Tibial nerve (tissue), 4 donors: ENCODE measurements around the gene AMPD3. TPM values are rescaled to one million over a fixed set of nuclear protein-coding genes. Genes with fewer than 3 reads are reported as not detected.
A peak's percentile ranks its signal among the peaks of the same experiment; 100 is the strongest.

Experiments used
- DNase-seq, 2 donors: peaks; one replicate each; pipeline ENCODE4 v3.0.0-alpha.2; 2019; ENCODE audit warnings: low spot score in 2 of 2
- H3K27ac ChIP-seq, 4 donors: fragments of 200-600 bp; sonication (generic) in 3 of 4; one replicate each; pipeline ENCODE4 v1.5.1; 2017 to 2019; ENCODE audit warnings: mild to moderate bottlenecking in 1 of 4
- H3K27me3 ChIP-seq, 2 donors: fragments of 200-600 bp; sonication (generic) in 1 of 2; one replicate each; pipeline versions ENCODE4 v1.5.1 to v1.6.0; 2017 to 2019
- H3K36me3 ChIP-seq, 3 donors: fragments of 200-600 bp; sonication (generic); one replicate each; pipeline ENCODE4 v1.5.1; 2018 to 2019
- H3K4me1 ChIP-seq, 4 donors: fragments of 200-600 bp; sonication (generic) in 3 of 4; one replicate each; pipeline ENCODE4 v1.5.1; 2017 to 2019
- H3K4me3 ChIP-seq, 4 donors: fragments of 200-600 bp; sonication (generic) in 3 of 4; one replicate each; pipeline ENCODE4 v1.5.1; 2017 to 2019; ENCODE audit warnings: mild to moderate bottlenecking in 1 of 4, moderate library complexity in 1 of 4
- H3K9me3 ChIP-seq, 4 donors: fragments of 200-600 bp; sonication (generic) in 3 of 4; one replicate each; pipeline ENCODE4 v1.5.1; 2017 to 2019
- EP300 ChIP-seq, 2 donors: sonication (generic); formaldehyde crosslinking; IDR thresholded peaks; one replicate each; pipeline ENCODE4 v1.6.1; 2017; ENCODE audit warnings: antibody characterized with exemption in 2 of 2, mild to moderate bottlenecking in 1 of 2
- POLR2A ChIP-seq, 2 donors: fragments of 450-650 bp; IDR thresholded peaks; one replicate each; pipeline ENCODE4 v1.6.1; 2017; ENCODE audit warnings: antibody characterized with exemption in 2 of 2, mild to moderate bottlenecking in 2 of 2, moderate library complexity in 2 of 2
- whole genome bisulfite sequencing, 2 donors: methylation state at CpG; one replicate each; pipeline ENCODE4 v1.1.5; 2018; 5-methylcytosine and 5-hydroxymethylcytosine counted together
- total RNA-seq, 4 donors: library from RNA; depleted of rRNA; stranded (reverse); fragments of >200 nt; gene quantifications; one replicate each; pipeline ENCODE4 v1.1.0, GENCODE V29; 2016
- TF ChIP-seq, protein P1 (sequence below), 5 experiments: fragments of 200-600 bp in 3 of 5; fragments of 450-650 bp in 2 of 5; sonication (generic) in 3 of 5; IDR thresholded peaks; one replicate each; pipeline ENCODE4 v1.5.1; 2016 to 2019; ENCODE audit warnings: antibody characterized with exemption in 5 of 5, mild to moderate bottlenecking in 3 of 5, moderate library complexity in 2 of 5

The AMPD3 gene
- 1 to 10 TPM; 1.0 to 8.7 (median 3.7) TPM for total RNA-seq

DNA sequence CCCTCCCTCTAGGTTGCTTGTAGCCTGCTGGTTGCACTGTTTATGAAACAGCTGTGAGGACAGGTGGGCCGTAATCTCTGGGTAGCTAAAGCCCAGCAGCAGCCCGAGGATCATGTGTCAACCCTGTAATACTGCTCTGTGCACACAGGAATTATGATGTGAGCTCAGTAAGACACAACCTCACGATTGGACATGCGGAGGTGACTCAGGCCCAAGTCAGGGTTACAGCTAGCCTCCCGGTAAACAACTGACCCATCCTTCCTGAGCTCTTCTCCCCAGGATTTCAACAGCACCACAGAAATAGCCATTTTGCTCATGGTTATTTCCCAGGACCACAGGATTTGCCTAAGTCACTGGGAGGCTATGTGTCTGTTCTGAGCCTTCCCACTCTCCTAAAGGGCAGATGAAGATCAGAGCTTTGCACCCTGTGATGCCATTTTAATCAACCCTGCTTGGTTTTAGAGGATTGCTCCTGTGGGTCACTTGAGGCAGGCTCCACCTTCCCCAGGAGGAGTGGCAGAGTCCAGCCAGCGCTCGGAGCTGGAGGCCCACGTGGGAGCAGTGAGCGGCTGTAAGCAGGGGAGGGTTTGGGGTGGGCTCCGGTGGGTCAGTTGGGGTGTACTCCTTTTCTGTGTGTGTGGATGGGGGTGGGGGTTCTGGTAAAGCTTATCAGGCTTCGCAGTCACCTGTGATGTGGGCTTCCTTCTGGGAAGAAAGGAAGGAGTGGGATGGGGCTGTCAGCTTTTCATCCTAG is at the start of gene AMPD3:
Gene AMPD3, plus strand, starts transcription at position 387 of the 754 bp plus-strand sequence. CDS start 6,256 bp downstream, outside the sequence.
- peaks cover 0 to 23% of the 10 kb centered on the region in 2 donors for H3K27me3 ChIP-seq
- H3K4me1 ChIP-seq = peaks cover 0 to 36% (median 12%) of the 10 kb centered on the region in 4 donors
- no peak for DNase-seq
- 52 to 60% methylated on average over 11 of the region's 11 CpGs for WGBS, 2 donors
- peak within 1 kb of the TSS in 2 of 4 donors; percentile 55 to 65 for H3K27ac ChIP-seq
- H3K9me3 ChIP-seq = no peaks in the 10 kb centered on the region
- H3K4me3 ChIP-seq = peak within 1 kb of the TSS in 2 of 4 donors; percentile 30 to 32
- no peak for TF ChIP-seq POLR2A (IDR thresholded peaks at IDR 0.05)
- no peak for TF ChIP-seq EP300 (IDR thresholded peaks at IDR 0.05)
- TF ChIP-seq, protein P1, sequence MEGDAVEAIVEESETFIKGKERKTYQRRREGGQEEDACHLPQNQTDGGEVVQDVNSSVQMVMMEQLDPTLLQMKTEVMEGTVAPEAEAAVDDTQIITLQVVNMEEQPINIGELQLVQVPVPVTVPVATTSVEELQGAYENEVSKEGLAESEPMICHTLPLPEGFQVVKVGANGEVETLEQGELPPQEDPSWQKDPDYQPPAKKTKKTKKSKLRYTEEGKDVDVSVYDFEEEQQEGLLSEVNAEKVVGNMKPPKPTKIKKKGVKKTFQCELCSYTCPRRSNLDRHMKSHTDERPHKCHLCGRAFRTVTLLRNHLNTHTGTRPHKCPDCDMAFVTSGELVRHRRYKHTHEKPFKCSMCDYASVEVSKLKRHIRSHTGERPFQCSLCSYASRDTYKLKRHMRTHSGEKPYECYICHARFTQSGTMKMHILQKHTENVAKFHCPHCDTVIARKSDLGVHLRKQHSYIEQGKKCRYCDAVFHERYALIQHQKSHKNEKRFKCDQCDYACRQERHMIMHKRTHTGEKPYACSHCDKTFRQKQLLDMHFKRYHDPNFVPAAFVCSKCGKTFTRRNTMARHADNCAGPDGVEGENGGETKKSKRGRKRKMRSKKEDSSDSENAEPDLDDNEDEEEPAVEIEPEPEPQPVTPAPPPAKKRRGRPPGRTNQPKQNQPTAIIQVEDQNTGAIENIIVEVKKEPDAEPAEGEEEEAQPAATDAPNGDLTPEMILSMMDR (IDR thresholded peaks at IDR 0.05) = no peak
- no peaks in the 10 kb centered on the region for H3K36me3 ChIP-seq

DNA sequence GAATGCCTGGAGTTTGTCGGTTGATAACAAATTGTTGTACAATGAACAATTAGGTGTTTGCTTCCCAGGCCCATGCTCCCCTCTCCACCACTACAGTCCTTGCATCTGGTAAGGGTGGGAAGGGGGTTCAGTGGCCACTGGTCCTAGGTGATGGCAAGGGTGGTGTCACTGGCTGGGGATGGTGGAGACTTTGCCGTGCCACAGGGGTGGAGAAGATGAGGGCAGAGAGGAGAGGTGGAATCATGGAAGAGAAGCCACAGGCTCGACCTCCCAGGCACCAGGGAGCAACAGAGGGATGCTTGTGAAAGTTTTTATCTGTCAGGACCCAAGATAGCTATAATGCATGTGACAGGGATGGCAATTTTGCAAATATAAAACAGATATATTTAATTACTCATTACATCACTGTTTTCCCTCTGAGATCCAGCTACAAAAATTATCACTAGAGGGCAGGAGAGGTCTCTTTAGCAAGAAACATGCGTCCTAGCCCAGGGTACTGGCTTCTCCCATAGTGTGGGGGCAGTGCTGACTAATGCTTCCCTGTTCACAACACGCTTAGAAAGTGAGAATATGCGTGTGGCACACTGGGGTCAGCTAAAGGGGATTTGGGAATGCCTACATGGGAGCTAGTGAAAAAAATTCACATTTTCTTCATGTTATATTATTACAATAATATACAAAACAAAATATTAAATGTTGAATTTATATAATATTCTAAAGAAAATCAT is 49.0 kb upstream of the AMPD3 start:
- H3K9me3 ChIP-seq = no peaks in the 10 kb centered on the region
- H3K36me3 ChIP-seq = no peaks in the 10 kb centered on the region
- TF ChIP-seq, protein P1 (IDR thresholded peaks at IDR 0.05) = peak; percentile 64 to 76 (median 71)
- TF ChIP-seq EP300 (IDR thresholded peaks at IDR 0.05) (peak in 1 of 2 donors; percentile 71), POLR2A (IDR thresholded peaks at IDR 0.05) (no peak)
- no peaks in the 10 kb centered on the region for H3K27me3 ChIP-seq
- peak in 1 of 2 donors; percentile 77 for DNase-seq
- peaks cover 0 to 18% (median 3%) of the 10 kb centered on the region in 4 donors for H3K4me1 ChIP-seq
- no peak overlapping the region for H3K4me3 ChIP-seq
- 23 to 28% methylated on average over 6 of the region's 6 CpGs for WGBS, 2 donors
- H3K27ac ChIP-seq = no peak overlapping the region

DNA sequence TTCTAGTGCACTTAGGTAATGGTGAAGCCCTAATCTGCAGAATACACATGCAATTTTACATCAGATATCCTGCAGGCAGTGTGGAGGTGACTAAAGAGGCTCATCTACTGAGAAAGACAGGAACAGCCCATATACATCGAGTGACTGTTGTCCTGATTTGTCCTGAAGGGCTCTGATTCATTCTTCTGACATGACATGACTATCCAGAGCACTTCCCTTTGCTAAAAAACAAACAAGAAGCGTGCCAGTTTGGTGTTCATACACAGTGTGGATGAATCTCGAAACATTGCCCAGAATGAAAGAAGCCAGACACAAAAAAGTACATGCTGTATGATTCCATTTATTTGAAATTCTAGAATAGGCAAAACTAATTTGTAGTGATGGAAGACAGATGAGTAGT is 48.0 kb upstream of the AMPD3 start:
- no peak overlapping the region for H3K4me3 ChIP-seq
- no peak for DNase-seq
- no peaks in the 10 kb centered on the region for H3K36me3 ChIP-seq
- WGBS, 2 donors = 50 to 55% methylated on average over 3 of the region's 3 CpGs
- H3K9me3 ChIP-seq = no peaks in the 10 kb centered on the region
- H3K27me3 ChIP-seq = no peaks in the 10 kb centered on the region
- TF ChIP-seq, protein P1 (IDR thresholded peaks at IDR 0.05) = no peak
- TF ChIP-seq POLR2A (IDR thresholded peaks at IDR 0.05) = no peak
- TF ChIP-seq EP300 (IDR thresholded peaks at IDR 0.05) = no peak
- no peak overlapping the region for H3K27ac ChIP-seq
- H3K4me1 ChIP-seq = peaks cover 0 to 18% (median 3%) of the 10 kb centered on the region in 4 donors

DNA sequence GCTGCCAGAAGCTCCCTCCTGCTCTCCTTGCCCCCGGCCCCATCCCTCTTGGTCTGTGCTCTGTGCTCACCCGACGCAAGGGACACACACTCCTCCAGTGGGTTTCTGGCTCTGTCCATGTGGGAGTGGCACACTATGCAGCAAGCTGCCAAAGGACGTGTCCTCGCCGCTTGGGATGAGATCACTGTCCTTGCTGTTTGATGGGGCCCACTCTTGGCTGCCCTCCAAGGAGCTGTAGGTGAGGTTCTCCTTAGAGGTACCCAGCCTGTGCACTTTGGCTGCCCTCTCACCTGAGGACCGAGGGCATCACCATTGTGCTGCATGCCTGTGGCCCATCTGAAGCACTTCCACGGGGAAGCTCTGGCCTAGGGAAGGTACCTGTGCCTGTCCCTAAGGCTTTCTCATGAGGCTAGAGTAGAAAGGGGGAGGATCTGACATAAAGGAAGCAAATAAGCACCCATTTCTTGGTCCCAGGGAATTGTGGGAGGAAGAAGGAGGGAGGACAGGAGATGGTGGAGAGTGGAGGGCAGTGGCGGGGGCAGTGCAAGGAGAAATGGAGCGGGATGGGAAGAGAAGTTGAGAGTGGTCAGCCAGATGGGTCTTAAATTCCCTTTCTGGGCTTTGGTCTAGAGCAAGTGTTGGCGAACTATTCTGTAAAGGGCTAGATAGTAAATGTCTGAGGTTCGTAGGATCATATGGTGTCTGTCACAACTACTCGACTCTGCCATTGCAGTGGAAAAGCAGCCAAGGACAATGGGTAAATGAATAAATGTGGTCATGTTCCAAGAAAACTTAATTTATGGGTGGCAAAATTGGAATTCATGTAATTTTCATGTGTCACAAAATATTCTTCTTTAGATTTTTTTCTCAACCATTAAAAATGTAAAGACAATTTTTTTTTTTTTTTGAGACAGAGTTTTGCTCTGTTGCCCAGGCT is 47.0 kb upstream of the AMPD3 start:
- no peak for DNase-seq
- Histone ChIP-seq H3K4me3 (no peak overlapping the region), H3K27ac (no peak overlapping the region), H3K27me3 (no peaks in the 10 kb centered on the region), H3K36me3 (no peaks in the 10 kb centered on the region), H3K9me3 (no peaks in the 10 kb centered on the region), H3K4me1 (peaks cover 0 to 18% (median 3%) of the 10 kb centered on the region in 4 donors)
- WGBS, 2 donors = 88 to 93% methylated on average over 13 of the region's 13 CpGs
- no peak for TF ChIP-seq EP300 (IDR thresholded peaks at IDR 0.05)
- TF ChIP-seq, protein P1 (IDR thresholded peaks at IDR 0.05) = no peak
- TF ChIP-seq POLR2A (IDR thresholded peaks at IDR 0.05) = no peak
